ENCODE data around the gene PITRM1.

- TF ChIP-seq EZH2 (IDR thresholded peaks at IDR 0.05; ENCODE audit: insufficient read depth, low read length), result no peak
- TF ChIP-seq CTCF (IDR thresholded peaks at IDR 0.05; ENCODE audit: insufficient read depth, low read depth, low read length), result no peak
Measured at GRCh38 chr10:3136763-3137611, 35.6 kb downstream of the PITRM1 start.

Data from astrocyte (in vitro differentiated cells and primary cell).